ENCODE results near the gene ABHD4.
A peak's percentile ranks its signal among the peaks of the same experiment; 100 is the strongest.
"Not testable (repeated sequence)": the region's sequence is repeated elsewhere in the genome, so short reads cannot be mapped to it uniquely, and the experiment has no call there.

ABHD4 gene

DNA sequence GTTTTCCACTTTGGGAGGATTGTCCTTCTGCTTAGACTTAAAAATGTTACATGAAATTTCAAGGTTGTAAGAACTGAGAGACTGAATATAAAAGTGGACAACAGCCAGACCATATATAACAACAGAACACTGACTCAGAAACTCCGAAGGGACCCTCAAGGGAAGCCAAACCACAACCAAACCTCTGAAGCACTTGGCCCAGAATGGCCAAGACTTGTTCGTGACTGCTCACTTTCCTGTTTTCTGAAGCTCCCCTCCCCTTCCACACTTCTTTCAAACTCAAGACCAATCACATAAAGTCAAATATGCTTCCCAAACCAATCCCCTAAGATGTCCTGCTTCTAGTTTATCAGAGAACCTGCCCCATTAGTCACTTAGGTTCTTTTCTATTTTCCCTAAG, 32.4 kb downstream of the ABHD4 start:
- TF ChIP-seq, protein P1, sequence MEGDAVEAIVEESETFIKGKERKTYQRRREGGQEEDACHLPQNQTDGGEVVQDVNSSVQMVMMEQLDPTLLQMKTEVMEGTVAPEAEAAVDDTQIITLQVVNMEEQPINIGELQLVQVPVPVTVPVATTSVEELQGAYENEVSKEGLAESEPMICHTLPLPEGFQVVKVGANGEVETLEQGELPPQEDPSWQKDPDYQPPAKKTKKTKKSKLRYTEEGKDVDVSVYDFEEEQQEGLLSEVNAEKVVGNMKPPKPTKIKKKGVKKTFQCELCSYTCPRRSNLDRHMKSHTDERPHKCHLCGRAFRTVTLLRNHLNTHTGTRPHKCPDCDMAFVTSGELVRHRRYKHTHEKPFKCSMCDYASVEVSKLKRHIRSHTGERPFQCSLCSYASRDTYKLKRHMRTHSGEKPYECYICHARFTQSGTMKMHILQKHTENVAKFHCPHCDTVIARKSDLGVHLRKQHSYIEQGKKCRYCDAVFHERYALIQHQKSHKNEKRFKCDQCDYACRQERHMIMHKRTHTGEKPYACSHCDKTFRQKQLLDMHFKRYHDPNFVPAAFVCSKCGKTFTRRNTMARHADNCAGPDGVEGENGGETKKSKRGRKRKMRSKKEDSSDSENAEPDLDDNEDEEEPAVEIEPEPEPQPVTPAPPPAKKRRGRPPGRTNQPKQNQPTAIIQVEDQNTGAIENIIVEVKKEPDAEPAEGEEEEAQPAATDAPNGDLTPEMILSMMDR (IDR thresholded peaks at IDR 0.05; ENCODE audit: low read depth, low read length, missing control alignments): no peak
- in situ Hi-C loops (cut with HindIII; ENCODE audit: low sequenced_read_pairs): no loop called here
- H3K4me3 ChIP-seq (ENCODE audit: low read depth, low read length): no peak overlapping the region
- peak; percentile 98 for DNase-seq (ENCODE audit: low read depth)

DNA sequence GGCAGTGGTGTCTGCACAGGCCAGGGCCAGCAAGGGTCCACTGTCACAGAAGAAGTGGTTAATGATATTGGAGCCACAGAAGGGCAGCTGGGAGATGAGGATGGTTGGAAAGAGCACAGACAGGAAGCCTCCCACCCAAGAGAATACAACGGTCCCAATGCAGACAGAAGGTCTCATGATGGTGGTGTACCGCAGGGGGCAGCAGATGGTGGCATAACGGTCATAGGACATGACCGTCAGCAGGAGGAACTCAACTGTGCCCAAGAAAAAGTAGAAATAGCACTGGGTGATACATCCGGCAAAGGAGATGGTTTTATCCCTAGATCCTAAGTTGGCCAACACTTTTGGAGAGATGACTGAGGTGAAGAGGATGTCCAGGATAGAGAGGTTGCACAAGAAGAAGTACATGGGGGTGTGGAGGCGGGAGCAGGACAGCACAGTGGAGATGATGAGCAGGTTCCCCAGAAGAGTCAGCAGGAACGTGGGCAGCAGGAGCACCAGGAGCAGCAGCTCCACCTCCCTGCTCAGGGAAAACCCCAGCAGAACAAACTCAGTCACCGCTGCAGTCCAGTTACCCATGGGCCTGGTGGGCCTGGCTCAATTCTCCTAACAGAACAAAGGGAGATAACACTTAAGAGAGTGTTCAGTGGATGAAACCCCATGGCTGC, 36.3 kb downstream of the ABHD4 start:
- H3K4me3 ChIP-seq (ENCODE audit: low read depth, low read length): no peak overlapping the region
- in situ Hi-C loops (cut with HindIII; ENCODE audit: low sequenced_read_pairs): no loop called here
- TF ChIP-seq, protein P1 (IDR thresholded peaks at IDR 0.05; ENCODE audit: low read depth, low read length, missing control alignments): no peak
- no peak for DNase-seq (ENCODE audit: low read depth)

DNA sequence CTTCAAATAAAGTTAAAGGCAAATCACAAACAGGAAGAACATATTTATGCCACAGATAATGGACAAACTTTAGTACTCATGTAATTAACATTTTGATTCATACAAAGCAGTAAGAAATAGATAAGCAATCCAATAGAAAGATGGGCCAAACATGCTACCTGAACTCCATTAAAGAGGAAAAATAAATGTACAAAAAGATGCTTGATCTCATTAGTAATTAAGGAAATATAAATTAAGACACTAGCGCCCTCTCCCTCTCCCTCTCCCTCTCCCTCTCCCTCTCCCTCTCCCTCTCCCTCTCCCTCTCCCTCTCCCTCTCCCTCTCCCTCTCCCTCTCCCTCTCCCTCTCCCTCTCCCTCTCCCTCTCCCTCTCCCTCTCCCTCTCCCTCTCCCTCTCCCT, 37.9 kb downstream of the ABHD4 start:
- H3K4me3 ChIP-seq (ENCODE audit: low read depth, low read length); in situ Hi-C loops (cut with HindIII; ENCODE audit: low sequenced_read_pairs); DNase-seq (ENCODE audit: low read depth): not testable (repeated sequence)

DNA sequence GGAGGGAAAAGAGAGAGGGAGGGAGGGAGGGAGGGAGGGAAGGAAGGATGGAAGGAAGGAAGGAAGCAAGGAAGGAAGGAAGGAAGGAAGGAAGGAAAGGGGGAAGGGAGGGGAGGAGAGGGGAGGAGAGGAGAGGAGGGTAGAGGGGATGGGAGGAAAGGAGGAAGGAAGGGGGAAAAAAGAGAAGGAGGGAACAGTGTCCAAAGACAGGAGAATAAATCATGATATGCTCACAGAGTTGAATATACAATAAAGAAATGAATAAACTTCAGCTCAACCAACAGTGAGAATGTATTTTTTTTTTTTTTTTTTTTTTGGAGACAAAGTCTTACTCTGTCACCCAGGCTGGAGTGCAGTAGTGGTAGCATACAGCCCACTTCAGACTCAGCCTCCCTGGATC, 42.1 kb downstream of the ABHD4 start:
- DNase-seq (ENCODE audit: low read depth): no peak
- in situ Hi-C loops (cut with HindIII; ENCODE audit: low sequenced_read_pairs): no loop called here
- H3K4me3 ChIP-seq (ENCODE audit: low read depth, low read length): no peak overlapping the region
- TF ChIP-seq, protein P1 (IDR thresholded peaks at IDR 0.05; ENCODE audit: low read depth, low read length, missing control alignments): no peak

DNA sequence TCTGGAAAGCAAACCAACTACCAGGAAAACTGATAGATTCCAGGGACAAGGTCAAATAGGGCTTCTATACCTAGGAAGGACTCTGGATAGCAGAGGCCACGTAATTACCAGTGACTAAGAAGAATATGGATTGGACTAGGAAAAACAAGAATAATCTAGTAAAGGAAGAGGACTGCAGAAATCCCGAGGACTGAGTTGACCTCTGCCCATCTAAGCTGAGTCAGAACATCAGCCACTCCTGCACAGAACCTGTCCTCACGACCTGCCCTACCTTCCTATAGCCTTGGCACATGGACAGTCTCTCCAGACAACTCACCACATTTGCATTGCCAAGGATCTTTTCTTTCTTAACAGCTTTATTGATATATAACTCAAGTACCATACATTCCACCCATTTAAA, 43.7 kb downstream of the ABHD4 start:
- DNase-seq (ENCODE audit: low read depth): no peak
- TF ChIP-seq, protein P1 (IDR thresholded peaks at IDR 0.05; ENCODE audit: low read depth, low read length, missing control alignments): no peak
- in situ Hi-C loops (cut with HindIII; ENCODE audit: low sequenced_read_pairs): no loop called here
- H3K4me3 ChIP-seq (ENCODE audit: low read depth, low read length): no peak overlapping the region

DNA sequence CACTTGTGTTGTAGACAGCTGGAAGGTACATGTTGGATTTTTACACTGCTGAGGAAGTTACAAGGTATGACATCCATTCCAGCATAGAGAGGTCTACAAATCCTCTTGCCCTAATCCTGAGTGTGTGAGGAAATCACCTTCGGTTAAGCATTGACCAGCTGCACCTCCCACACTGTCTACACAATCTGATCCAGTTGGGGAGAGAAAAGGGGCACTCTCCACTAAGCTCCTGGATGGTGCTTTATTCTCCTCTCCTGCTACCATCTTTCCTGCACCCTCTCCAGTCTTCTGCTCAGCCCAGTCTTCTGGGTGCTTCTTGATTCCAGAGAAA, 46.2 kb downstream of the ABHD4 start, which contains the start of gene OR6J1:
Gene OR6J1 (minus strand): TSS at position 48 of the 331 bp plus-strand sequence. CDS start 9,541 bp downstream, outside the sequence.
- in situ Hi-C loops (cut with HindIII; ENCODE audit: low sequenced_read_pairs): no loop called here
- DNase-seq (ENCODE audit: low read depth): no peak
- H3K4me3 ChIP-seq (ENCODE audit: low read depth, low read length): no peak within 1 kb of the TSS
- TF ChIP-seq, protein P1 (IDR thresholded peaks at IDR 0.05; ENCODE audit: low read depth, low read length, missing control alignments): no peak

DNA sequence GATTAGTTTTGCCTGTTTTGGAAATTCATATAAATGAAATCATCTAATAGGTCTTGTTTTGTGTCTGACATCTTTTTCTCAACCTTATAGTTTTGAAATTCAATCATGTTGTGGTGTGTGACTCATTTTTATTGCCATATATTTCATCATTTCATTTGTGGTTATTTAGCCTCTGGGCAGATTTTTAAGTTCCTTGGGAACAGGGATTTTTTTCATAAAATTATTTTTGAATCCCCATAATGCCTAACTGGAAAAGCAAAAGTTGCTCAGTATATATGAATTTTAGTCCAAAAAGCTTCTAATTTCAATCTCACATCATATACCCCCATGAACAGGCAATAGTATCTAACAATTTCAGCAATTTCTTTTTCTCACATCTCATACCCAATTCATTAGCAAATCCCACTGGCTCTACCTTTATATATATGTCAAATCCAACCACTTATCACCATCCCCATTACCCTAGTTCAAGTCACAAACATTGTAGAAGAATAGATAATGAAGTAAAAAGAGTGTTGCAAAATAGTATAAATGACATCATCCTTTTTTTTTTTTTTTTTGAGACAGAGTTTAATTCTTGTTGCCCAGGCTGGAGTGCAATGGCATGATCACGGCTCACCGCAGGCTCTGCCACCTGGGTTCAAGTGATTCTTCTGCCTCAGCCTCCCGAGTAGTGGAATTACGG, 48.6 kb downstream of the ABHD4 start:
- no peak for DNase-seq (ENCODE audit: low read depth)
- H3K4me3 ChIP-seq (ENCODE audit: low read depth, low read length): no peak overlapping the region
- TF ChIP-seq, protein P1 (IDR thresholded peaks at IDR 0.05; ENCODE audit: low read depth, low read length, missing control alignments): no peak
- in situ Hi-C loops (cut with HindIII; ENCODE audit: low sequenced_read_pairs): no loop called here
